Activated CD4-positive, alpha-beta memory T cell treated with anti-CD3 and anti-CD28 coated beads for 36 hours (primary cell): ENCODE results near the gene TMEM156. TPM values are rescaled to one million over a fixed set of nuclear protein-coding genes. Genes with fewer than 3 reads are reported as not detected.
"Not testable (repeated sequence)": the region's sequence is repeated elsewhere in the genome, so short reads cannot be mapped to it uniquely, and the experiment has no call there.

Experiments used
- CTCF ChIA-PET: fragments of 350-600 bp; sonication (Branson Sonifier 250); formaldehyde crosslinking; loops from one replicate; lab custom pipeline; 2021; ENCODE audit warnings: antibody characterized with exemption, inconsistent platforms; lab: Charles Lee
- POLR2A ChIA-PET: fragments of 350-600 bp; sonication (Branson Sonifier 250); formaldehyde crosslinking; loops from one replicate; lab custom pipeline; 2021; ENCODE audit warnings: antibody characterized with exemption; lab: Charles Lee
- DNase-seq: peaks from one replicate; pipeline ENCODE4 v3.0.0-alpha.2; 2020
- H3K27ac Mint-ChIP-seq: one replicate; pipeline ENCODE4 v1.8.0; 2021; ENCODE audit warnings: mixed read lengths
- H3K27me3 Mint-ChIP-seq: one replicate; pipeline ENCODE4 v1.8.0; 2021; ENCODE audit warnings: mixed read lengths
- H3K36me3 Mint-ChIP-seq: one replicate; pipeline ENCODE4 v1.8.0; 2021; ENCODE audit warnings: mixed read lengths
- H3K4me1 Mint-ChIP-seq: one replicate; pipeline ENCODE4 v1.8.0; 2021; ENCODE audit warnings: low read depth, mixed read lengths
- H3K4me3 Mint-ChIP-seq: one replicate; pipeline ENCODE4 v1.8.0; 2021; ENCODE audit warnings: mild to moderate bottlenecking, mixed read lengths
- H3K9me3 Mint-ChIP-seq: one replicate; pipeline ENCODE4 v1.8.0; 2021; ENCODE audit warnings: mixed read lengths
- intact Hi-C: fragments of 100-400 bp; cut with micrococcal nuclease; formaldehyde crosslinking; loops from one replicate; pipeline ENCODE4 v1.15.1; 2023
- total RNA-seq, 2 experiments: library from RNA; stranded (reverse); gene quantifications; one replicate each; pipeline ENCODE4 v1.2.3, GENCODE V29; 2021

The TMEM156 gene
- total RNA-seq, 2 experiments from 2014 or later: 28.0 to 28.4 TPM

DNA sequence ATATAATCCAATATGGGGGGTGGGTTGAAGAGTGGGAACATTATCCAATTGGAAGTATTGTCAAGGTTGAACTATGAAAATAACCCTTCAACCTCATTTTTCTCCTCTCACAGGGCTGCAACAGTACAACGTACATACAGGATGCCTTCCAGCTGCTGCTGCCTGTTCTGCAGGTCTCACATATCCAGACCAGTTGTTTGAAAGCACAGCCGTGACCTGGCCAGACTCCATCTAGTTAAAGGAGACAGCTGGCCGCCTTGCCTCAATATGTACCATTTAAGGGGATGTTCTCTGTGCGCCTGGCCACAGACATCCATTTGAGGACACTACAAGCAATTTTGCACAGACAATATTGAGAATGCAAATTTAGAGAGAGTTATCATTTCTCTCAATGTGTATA is 88.9 kb downstream of the TMEM156 start:
- POLR2A ChIA-PET: no interaction called here
- no peak for DNase-seq
- Mint-ChIP-seq H3K27ac (no peak overlapping the region), H3K9me3 (no peaks in the 10 kb centered on the region), H3K27me3 (no peaks in the 10 kb centered on the region), H3K36me3 (peaks cover 2% of the 10 kb centered on the region), H3K4me1 (peaks cover 43% of the 10 kb centered on the region), H3K4me3 (no peak overlapping the region)
- intact Hi-C loops: no loop called here
- CTCF ChIA-PET: interaction anchor here (1.4 to 1.8 kb wide), 2 partner anchors 83 to 192 kb away, joined by 5 to 6 read pairs; no protein-coding TSS in a partner anchor

DNA sequence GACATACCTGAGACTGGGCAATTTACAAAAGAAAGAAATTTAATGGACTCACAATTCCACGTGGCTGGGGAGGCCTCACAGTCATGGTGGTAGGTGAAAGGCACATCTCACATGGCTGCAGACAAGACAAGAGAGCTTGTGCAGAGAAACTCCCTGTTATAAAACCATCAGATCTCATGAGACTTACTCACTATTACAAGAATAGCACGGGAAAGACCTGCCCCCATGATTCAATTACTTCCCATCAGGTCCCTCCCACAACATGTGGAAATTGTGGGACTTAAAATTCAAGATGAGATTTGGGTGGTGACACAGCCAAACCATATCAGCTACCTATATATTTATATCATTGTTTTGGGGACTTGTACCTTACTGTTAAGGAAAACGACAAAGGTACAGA is 90.3 kb downstream of the TMEM156 start:
- intact Hi-C loops, H3K27me3 Mint-ChIP-seq, H3K36me3 Mint-ChIP-seq, H3K9me3 Mint-ChIP-seq: not testable (repeated sequence)
- H3K4me3 Mint-ChIP-seq: peak overlapping the region; percentile 66
- ChIA-PET POLR2A (interaction anchor here (0.8 to 2.3 kb wide), 6 partner anchors 8 to 102 kb away, joined by 3 to 8 read pairs (median 4); no protein-coding TSS in a partner anchor), CTCF (interaction anchor here (0.9 to 1.8 kb wide), 4 partner anchors 38 to 193 kb away, joined by 3 to 6 read pairs (median 4); no protein-coding TSS in a partner anchor)
- H3K27ac Mint-ChIP-seq: peak overlapping the region; percentile 53
- H3K4me1 Mint-ChIP-seq: peaks cover 41% of the 10 kb centered on the region
- peak; percentile 21 for DNase-seq

DNA sequence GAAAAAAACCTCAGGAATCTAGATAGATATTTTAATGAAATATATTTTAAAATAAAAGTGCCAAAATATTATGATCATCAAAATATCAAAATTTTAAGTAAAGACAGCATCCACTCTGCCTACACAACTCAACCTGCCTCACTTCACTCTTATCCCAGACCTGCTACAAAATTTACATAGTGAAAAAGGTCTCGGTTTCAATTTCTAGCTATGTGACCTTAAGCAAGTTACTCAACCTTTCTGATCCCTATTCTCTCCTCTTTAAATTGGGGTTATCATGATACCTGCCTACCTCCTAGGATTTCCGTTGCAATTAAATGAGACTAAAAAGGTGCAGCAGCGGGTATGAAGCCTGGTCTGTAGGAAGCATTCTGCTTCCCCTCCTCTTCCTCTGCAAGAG is 91.7 kb downstream of the TMEM156 start:
- Mint-ChIP-seq H3K9me3 (no peaks in the 10 kb centered on the region), H3K27me3 (no peaks in the 10 kb centered on the region), H3K4me3 (peak overlapping the region; percentile 66), H3K27ac (peak overlapping the region; percentile 53), H3K4me1 (peaks cover 41% of the 10 kb centered on the region), H3K36me3 (peaks cover 2% of the 10 kb centered on the region)
- no peak for DNase-seq
- POLR2A ChIA-PET: interaction anchor here (1.7 to 2.3 kb wide), 2 partner anchors 45 to 90 kb away, joined by 6 to 8 read pairs; no protein-coding TSS in a partner anchor
- CTCF ChIA-PET: interaction anchor here (0.6 to 1.6 kb wide), 4 partner anchors 37 to 623 kb away, joined by 3 to 4 read pairs (median 3); no protein-coding TSS in a partner anchor
- intact Hi-C loops: no loop called here

DNA sequence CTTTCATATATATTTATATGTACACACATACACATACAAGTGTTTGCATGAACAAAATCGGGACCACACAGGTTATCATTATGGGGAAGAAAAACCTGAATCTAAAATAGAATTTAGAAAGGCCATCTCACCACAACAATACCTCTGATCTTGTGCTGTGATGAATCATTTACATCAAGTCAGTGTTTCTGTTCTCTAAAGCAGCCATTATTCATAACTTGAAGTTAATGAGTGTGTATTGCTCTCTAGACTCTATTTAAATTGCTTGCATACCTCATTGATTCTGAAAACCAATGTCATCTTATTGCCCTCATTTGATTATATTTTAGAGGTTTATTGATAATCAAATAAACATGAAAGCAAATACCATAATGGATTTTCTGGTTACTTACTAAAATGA is 93.0 kb downstream of the TMEM156 start:
- intact Hi-C loops: loop anchor here (1.0 kb wide), 6 partner anchors 10 to 107 kb away; partner anchors contain the start of gene TMEM156
- Mint-ChIP-seq H3K36me3 (peaks cover 2% of the 10 kb centered on the region), H3K9me3 (no peaks in the 10 kb centered on the region), H3K27me3 (no peaks in the 10 kb centered on the region), H3K4me3 (no peak overlapping the region), H3K27ac (peak overlapping the region; percentile 68), H3K4me1 (peaks cover 41% of the 10 kb centered on the region)
- CTCF ChIA-PET: no interaction called here
- no peak for DNase-seq
- POLR2A ChIA-PET: interaction anchor here (1.8 kb wide), 1 partner anchor 11 kb away, joined by 4 read pairs; no protein-coding TSS in a partner anchor

DNA sequence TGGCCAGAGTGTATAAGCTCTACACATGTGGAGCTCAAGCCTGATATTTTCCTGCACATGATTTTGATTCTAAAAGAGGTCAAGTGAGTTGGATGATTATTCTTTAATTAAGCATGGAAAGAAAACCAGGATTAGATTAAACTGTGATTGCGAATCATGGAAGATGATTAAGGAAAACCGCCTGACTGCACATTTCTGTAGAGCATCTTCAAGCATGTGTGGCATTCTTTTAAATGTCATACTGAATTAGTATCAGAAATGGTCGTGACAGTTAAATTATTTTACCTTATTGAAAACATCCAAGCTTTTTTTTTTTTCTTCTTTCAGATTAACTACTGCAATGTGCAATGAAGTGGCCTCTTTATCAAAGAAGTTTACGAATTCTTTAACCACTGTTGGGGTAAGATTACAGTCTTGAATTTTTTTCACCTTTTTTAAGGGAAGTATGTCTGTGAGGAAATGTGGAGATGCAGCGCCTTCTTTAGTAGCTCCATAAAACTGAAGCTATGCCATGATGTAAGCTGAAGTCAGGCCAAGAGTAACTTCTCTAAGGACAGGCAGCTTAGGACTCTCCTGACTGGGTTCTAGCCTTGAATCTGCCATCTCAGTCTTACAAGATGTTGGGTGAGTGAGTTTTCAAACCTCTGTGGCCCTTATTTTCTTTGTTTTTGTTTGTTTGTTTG is 96.7 kb downstream of the TMEM156 start:
- Mint-ChIP-seq H3K27ac (no peak overlapping the region), H3K4me3 (no peak overlapping the region), H3K9me3 (no peaks in the 10 kb centered on the region), H3K4me1 (peaks cover 20% of the 10 kb centered on the region), H3K27me3 (no peaks in the 10 kb centered on the region), H3K36me3 (no peaks in the 10 kb centered on the region)
- ChIA-PET CTCF (interaction anchor here (1.1 kb wide), 1 partner anchor 33 kb away, joined by 3 read pairs; no protein-coding TSS in a partner anchor), POLR2A (no interaction called here)
- DNase-seq: no peak
- intact Hi-C loops: no loop called here

DNA sequence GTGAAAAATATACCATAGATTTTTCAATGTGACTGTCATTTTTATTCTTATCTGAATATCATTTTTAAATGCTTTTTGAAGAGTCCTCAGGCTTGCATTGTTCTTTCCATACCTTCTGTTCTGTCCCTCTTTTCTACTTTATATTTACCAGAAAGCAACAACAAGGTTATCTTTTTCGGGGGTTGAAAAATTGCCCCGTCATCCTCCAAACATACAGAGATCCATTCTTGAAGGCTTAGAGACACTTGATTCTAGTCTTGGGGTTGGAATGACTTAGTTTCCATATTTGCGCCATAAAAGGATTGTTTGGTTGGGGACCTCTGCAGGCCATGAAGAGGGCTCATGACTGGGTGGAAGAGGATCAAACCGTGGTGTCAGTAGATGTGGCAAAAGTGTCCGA is 101.1 kb downstream of the TMEM156 start:
- Mint-ChIP-seq H3K27ac (no peak overlapping the region), H3K9me3 (no peaks in the 10 kb centered on the region), H3K36me3 (no peaks in the 10 kb centered on the region), H3K27me3 (no peaks in the 10 kb centered on the region), H3K4me3 (no peak overlapping the region), H3K4me1 (peaks cover 11% of the 10 kb centered on the region)
- no peak for DNase-seq
- POLR2A ChIA-PET: no interaction called here
- intact Hi-C loops: no loop called here
- CTCF ChIA-PET: interaction anchor here (0.7 kb wide), 1 partner anchor 109 kb away, joined by 3 read pairs; no protein-coding TSS in a partner anchor

DNA sequence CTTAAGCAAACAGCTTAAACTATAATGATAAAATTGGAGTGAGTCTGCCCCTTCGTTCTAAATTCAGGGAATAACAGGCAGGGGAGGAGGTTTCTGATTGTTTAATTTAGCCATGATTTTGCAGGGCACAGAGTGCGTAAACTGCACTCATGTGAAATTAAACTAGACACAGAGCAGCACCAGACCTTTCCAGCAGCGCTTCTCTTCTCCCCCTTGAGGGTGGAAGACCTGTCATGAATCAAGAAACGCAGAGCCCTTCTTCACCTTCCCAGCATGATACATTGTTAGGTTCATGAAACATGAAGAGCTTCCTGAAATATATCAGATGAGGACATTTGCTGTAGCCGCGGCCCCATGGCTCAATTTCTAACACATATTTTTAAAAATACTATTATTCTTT is 101.5 kb downstream of the TMEM156 start:
- Mint-ChIP-seq H3K36me3 (no peaks in the 10 kb centered on the region), H3K27me3 (no peaks in the 10 kb centered on the region), H3K27ac (no peak overlapping the region), H3K4me1 (peaks cover 11% of the 10 kb centered on the region), H3K9me3 (no peaks in the 10 kb centered on the region), H3K4me3 (no peak overlapping the region)
- POLR2A ChIA-PET: no interaction called here
- no peak for DNase-seq
- CTCF ChIA-PET: interaction anchor here (0.7 kb wide), 1 partner anchor 109 kb away, joined by 3 read pairs; no protein-coding TSS in a partner anchor
- intact Hi-C loops: no loop called here

DNA sequence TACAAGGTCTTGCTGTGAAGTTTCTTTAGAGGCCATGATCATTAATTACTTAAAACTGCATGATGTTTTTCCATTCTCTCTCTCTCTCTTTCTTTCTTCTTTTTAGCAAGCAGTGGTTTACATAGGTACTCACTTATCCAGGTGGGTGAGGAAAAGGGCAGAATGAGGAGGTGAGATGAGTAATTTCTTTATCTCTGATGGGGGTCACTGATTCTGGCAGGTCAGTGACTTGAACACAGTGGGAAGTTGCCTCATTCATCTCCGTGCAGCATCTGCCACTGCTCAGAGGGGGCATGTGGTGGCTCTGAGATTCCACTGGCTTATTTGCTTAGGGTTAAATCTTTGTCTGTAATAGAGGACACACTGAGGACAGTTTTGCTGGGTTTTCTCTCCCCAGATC is 102.0 kb downstream of the TMEM156 start:
- CTCF ChIA-PET: interaction anchor here (0.7 kb wide), 1 partner anchor 108 kb away, joined by 3 read pairs; no protein-coding TSS in a partner anchor
- Mint-ChIP-seq H3K27me3 (no peaks in the 10 kb centered on the region), H3K9me3 (no peaks in the 10 kb centered on the region), H3K36me3 (no peaks in the 10 kb centered on the region), H3K27ac (no peak overlapping the region), H3K4me3 (no peak overlapping the region), H3K4me1 (peaks cover 11% of the 10 kb centered on the region)
- intact Hi-C loops: no loop called here
- peak; percentile 24 for DNase-seq
- POLR2A ChIA-PET: no interaction called here

DNA sequence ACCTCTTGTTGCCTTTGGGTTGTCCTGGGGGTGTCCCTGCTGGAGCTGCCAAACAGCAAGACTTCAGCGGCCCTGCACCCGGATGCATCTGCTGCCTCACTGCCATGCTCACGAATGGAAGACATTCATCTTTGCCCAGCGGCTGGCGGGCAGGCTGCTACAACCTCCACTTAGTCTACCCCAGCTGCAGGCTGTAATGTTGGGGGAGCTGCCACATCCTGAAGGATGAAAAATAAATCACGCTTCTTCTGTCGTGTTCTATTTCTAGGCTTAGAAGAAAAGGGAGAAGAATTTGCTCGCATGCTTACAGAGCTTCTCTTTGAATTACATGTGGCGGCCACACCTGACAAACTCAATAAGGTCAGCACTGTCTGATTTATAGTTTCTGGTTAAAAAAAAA is 103.2 kb downstream of the TMEM156 start:
- H3K27me3 Mint-ChIP-seq: no peaks in the 10 kb centered on the region
- DNase-seq: no peak
- H3K9me3 Mint-ChIP-seq: no peaks in the 10 kb centered on the region
- H3K4me3 Mint-ChIP-seq: no peak overlapping the region
- H3K4me1 Mint-ChIP-seq: peaks cover 11% of the 10 kb centered on the region
- H3K27ac Mint-ChIP-seq: no peak overlapping the region
- POLR2A ChIA-PET: interaction anchor here (0.7 kb wide), 1 partner anchor 13 kb away, joined by 3 read pairs; no protein-coding TSS in a partner anchor
- CTCF ChIA-PET: interaction anchor here (0.7 kb wide), 1 partner anchor 30 kb away, joined by 3 read pairs; no protein-coding TSS in a partner anchor
- intact Hi-C loops: no loop called here
- H3K36me3 Mint-ChIP-seq: no peaks in the 10 kb centered on the region

DNA sequence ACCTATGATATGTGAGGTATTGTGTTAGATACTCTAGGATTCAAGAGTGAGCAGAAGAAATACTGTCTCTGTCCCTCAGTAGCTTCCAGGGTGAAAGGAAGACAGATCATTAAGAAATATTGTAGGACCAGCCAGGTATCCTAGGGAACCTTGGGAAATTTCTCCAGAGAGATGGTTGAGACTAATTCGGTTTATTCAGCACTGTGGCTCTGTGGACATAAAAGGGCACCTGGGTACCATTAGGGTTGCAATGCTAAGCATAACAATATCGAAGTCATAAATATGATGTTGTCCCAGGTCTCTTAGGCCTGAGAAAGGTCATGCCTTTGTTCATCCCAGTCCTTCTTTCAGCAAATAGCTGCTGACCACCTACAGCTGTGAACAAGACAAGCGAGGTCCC is 103.6 kb downstream of the TMEM156 start:
- Mint-ChIP-seq H3K4me1 (peaks cover 11% of the 10 kb centered on the region), H3K36me3 (no peaks in the 10 kb centered on the region), H3K4me3 (no peak overlapping the region), H3K9me3 (no peaks in the 10 kb centered on the region), H3K27ac (no peak overlapping the region), H3K27me3 (no peaks in the 10 kb centered on the region)
- intact Hi-C loops: no loop called here
- no peak for DNase-seq
- POLR2A ChIA-PET: interaction anchor here (0.7 kb wide), 1 partner anchor 13 kb away, joined by 3 read pairs; no protein-coding TSS in a partner anchor
- CTCF ChIA-PET: interaction anchor here (0.7 kb wide), 1 partner anchor 30 kb away, joined by 3 read pairs; no protein-coding TSS in a partner anchor

DNA sequence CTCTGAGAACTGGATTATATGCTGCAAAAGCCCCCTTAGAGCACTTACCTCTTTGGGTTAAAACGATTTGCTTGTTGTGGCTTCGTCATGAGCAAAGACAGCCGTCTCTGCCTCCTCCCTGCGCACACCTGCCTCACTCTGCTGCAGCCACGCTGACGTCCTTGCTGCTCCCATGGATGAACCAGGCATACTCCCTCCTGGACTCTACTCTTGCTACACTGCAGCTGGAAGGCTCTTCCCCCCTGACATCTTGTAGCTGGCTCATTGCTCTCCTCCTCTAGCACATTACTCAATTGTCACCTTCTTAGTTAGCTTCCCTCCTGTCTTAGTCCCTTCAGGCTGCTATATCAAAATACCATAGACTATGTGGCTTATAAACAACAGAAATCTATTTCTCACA is 105.3 kb downstream of the TMEM156 start:
- intact Hi-C loops: no loop called here
- ChIA-PET POLR2A (no interaction called here), CTCF (interaction anchor here (2.7 kb wide), 1 partner anchor 24 kb away, joined by 7 read pairs; no protein-coding TSS in a partner anchor)
- no peak for DNase-seq
- H3K27me3 Mint-ChIP-seq: no peaks in the 10 kb centered on the region
- H3K4me3 Mint-ChIP-seq: no peak overlapping the region
- H3K36me3 Mint-ChIP-seq: no peaks in the 10 kb centered on the region
- no peaks in the 10 kb centered on the region for H3K9me3 Mint-ChIP-seq
- no peak overlapping the region for H3K27ac Mint-ChIP-seq
- peaks cover 11% of the 10 kb centered on the region for H3K4me1 Mint-ChIP-seq
